Erythroblast (primary cell): Measurements from ENCODE around the gene PCDHGB3.
"Not testable (repeated sequence)": the region's sequence is repeated elsewhere in the genome, so short reads cannot be mapped to it uniquely, and the experiment has no call there.

Experiments
- GATA1 ChIP-seq: IDR thresholded peaks from 2 replicates; pipeline ENCODE4 v1.6.1; 2011; ENCODE audit warnings: low read depth, mild to moderate bottlenecking, control low read depth, low read length, moderate library complexity
- POLR2A ChIP-seq: IDR thresholded peaks from 2 replicates; pipeline ENCODE4 v1.6.1; 2011; ENCODE audit warnings: mild to moderate bottlenecking, low read length

- TF ChIP-seq POLR2A, GATA1: not testable (repeated sequence)
Measured at GRCh38 chr5:141375444-141376155, 5.6 kb downstream of the PCDHGB3 start.
